Gastrocnemius medialis (tissue), 4 donors: ENCODE data around the gene GRID2. TPM values are rescaled to one million over a fixed set of nuclear protein-coding genes. Genes with fewer than 3 reads are reported as not detected.

ENCODE experiments used
- ATAC-seq, 2 donors: fragments of 150-250 bp; one replicate each; pipeline ENCODE4 v1.9.1; 2016
- DNase-seq, 2 donors: peaks; one replicate each; pipeline ENCODE4 v3.0.0-alpha.2; 2019
- H3K27ac ChIP-seq, 4 donors: fragments of 200-600 bp; sonication (generic); 1 replicate in 1 of 4; 2 replicates in 3 of 4; pipeline ENCODE4 v1.5.1; 2016 to 2018; ENCODE audit warnings: mild to moderate bottlenecking in 2 of 4, moderate library complexity in 1 of 4
- H3K27me3 ChIP-seq, 3 donors: fragments of 200-600 bp; sonication (generic) in 2 of 3; 1 replicate in 1 of 3; 2 replicates in 2 of 3; pipeline versions ENCODE4 v1.5.1 to v1.6.0; 2016 to 2019; ENCODE audit warnings: mild to moderate bottlenecking in 1 of 3, moderate library complexity in 1 of 3
- H3K36me3 ChIP-seq, 2 donors: fragments of 200-600 bp; sonication (generic) in 1 of 2; one replicate each; pipeline ENCODE4 v1.5.1; 2017 to 2018
- H3K4me1 ChIP-seq, 2 donors: fragments of 200-600 bp; sonication (generic) in 1 of 2; one replicate each; pipeline ENCODE4 v1.5.1; 2016 to 2017; ENCODE audit warnings: mild to moderate bottlenecking in 2 of 2
- H3K4me3 ChIP-seq, 4 donors: fragments of 200-600 bp; sonication (generic) in 3 of 4; 1 replicate in 1 of 4; 2 replicates in 3 of 4; pipeline ENCODE4 v1.5.1; 2016 to 2019; ENCODE audit warnings: mild to moderate bottlenecking in 2 of 4
- H3K9me3 ChIP-seq, 3 donors: fragments of 200-600 bp; sonication (generic) in 2 of 3; 1 replicate in 1 of 3; 2 replicates in 2 of 3; pipeline ENCODE4 v1.5.1; 2016 to 2019
- CTCF ChIP-seq, 5 experiments: fragments of 450-650 bp in 3 of 5; fragments of 200-600 bp in 2 of 5; sonication (generic) in 2 of 5; IDR thresholded peaks in 4 of 5; conservative IDR thresholded peaks in 1 of 5; 1 replicate in 4 of 5; 2 replicates in 1 of 5; pipeline ENCODE4 v1.5.1; 2016 to 2019; ENCODE audit warnings: antibody characterized with exemption in 5 of 5, mild to moderate bottlenecking in 3 of 5, moderate library complexity in 3 of 5
- POLR2A ChIP-seq, 2 donors: fragments of 450-650 bp; IDR thresholded peaks; one replicate each; pipeline ENCODE4 v1.6.1; 2017; ENCODE audit warnings: antibody characterized with exemption in 2 of 2, mild to moderate bottlenecking in 2 of 2, moderate library complexity in 2 of 2
- in situ Hi-C, 4 donors: fragments of 200-750 bp; cut with MboI; loops; one replicate each; pipeline versions ENCODE4 v1.15.0 to v1.8.0; 2017; ENCODE audit warnings: low sequenced_read_pairs in 4 of 4
- intact Hi-C: fragments of 100-400 bp; cut with DNase I; formaldehyde crosslinking; loops from one replicate; pipeline ENCODE4 v1.15.1; 2023; ENCODE audit warnings: low total_unique reads
- total RNA-seq, 4 donors: library from RNA; depleted of rRNA; stranded (reverse); fragments of >200 nt; gene quantifications; one replicate each; pipeline versions ENCODE4 v1.1.0 to v1.2.3, GENCODE V29; 2016

Gene GRID2
- total RNA-seq, 4 donors from 2014 or later = not detected

- TF ChIP-seq POLR2A (IDR thresholded peaks at IDR 0.05) (no peak), CTCF (IDR thresholded peaks at IDR 0.05 in 4 of 5, conservative IDR thresholded peaks at IDR 0.05 in 1 of 5) (no peak)
- DNase-seq (no peak), ATAC-seq (no peak)
- no peaks in the 10 kb centered on the region for H3K4me1 ChIP-seq
- no peaks in the 10 kb centered on the region for H3K9me3 ChIP-seq
- no peaks in the 10 kb centered on the region for H3K36me3 ChIP-seq
- H3K27me3 ChIP-seq = no peaks in the 10 kb centered on the region
- intact Hi-C loops (no loop called here), in situ Hi-C loops (loop anchor here in 1 of 4 donors (10.0 kb wide), 1 partner anchor 354 kb away; no protein-coding TSS in a partner anchor)
- no peak overlapping the region for H3K4me3 ChIP-seq
- H3K27ac ChIP-seq = no peak overlapping the region
These were observed 1477.4 kb downstream of the GRID2 start for GRCh38 chr4:93781198-93781597.

- DNase-seq (no peak), ATAC-seq (no peak)
- Histone ChIP-seq H3K27ac (no peak overlapping the region), H3K9me3 (no peaks in the 10 kb centered on the region), H3K4me1 (no peaks in the 10 kb centered on the region), H3K36me3 (no peaks in the 10 kb centered on the region), H3K4me3 (no peak overlapping the region), H3K27me3 (no peaks in the 10 kb centered on the region)
- TF ChIP-seq POLR2A (IDR thresholded peaks at IDR 0.05) (no peak), CTCF (IDR thresholded peaks at IDR 0.05 in 4 of 5, conservative IDR thresholded peaks at IDR 0.05 in 1 of 5) (no peak)
- in situ Hi-C loops (loop anchor here in 1 of 4 donors (10.0 kb wide), 1 partner anchor 349 kb away; no protein-coding TSS in a partner anchor), intact Hi-C loops (no loop called here)
These were observed 1482.4 kb downstream of the GRID2 start for GRCh38 chr4:93786149-93786548.

- no peaks in the 10 kb centered on the region for H3K36me3 ChIP-seq
These were observed 1484.9 kb downstream of the GRID2 start for GRCh38 chr4:93788712-93789111.

GRCh38 chr4:93791570-93792195 lies 1487.9 kb downstream of the GRID2 start:
- in situ Hi-C loops (no loop called here), intact Hi-C loops (no loop called here)
- Histone ChIP-seq H3K4me1 (no peaks in the 10 kb centered on the region), H3K4me3 (no peak overlapping the region), H3K9me3 (no peaks in the 10 kb centered on the region), H3K36me3 (no peaks in the 10 kb centered on the region), H3K27ac (no peak overlapping the region), H3K27me3 (no peaks in the 10 kb centered on the region)
- no peak for DNase-seq
- peak in 1 of 2 donors; percentile 36 for ATAC-seq
- peak in 4 of 5 experiments; percentile 36 to 61 (median 54) for TF ChIP-seq CTCF (IDR thresholded peaks at IDR 0.05 in 4 of 5, conservative IDR thresholded peaks at IDR 0.05 in 1 of 5)
- no peak for TF ChIP-seq POLR2A (IDR thresholded peaks at IDR 0.05)

More at GRCh38 chr4:93788712-93789111, 1484.9 kb downstream of the GRID2 start:
- intact Hi-C loops = no loop called here
- Histone ChIP-seq H3K27ac (no peak overlapping the region), H3K4me1 (no peaks in the 10 kb centered on the region), H3K27me3 (no peaks in the 10 kb centered on the region), H3K4me3 (no peak overlapping the region), H3K9me3 (no peaks in the 10 kb centered on the region)
- DNase-seq = no peak
- in situ Hi-C loops = loop anchor here in 1 of 4 donors (10.0 kb wide), 1 partner anchor 346 kb away; no protein-coding TSS in a partner anchor
- no peak for TF ChIP-seq CTCF (IDR thresholded peaks at IDR 0.05 in 4 of 5, conservative IDR thresholded peaks at IDR 0.05 in 1 of 5)
- TF ChIP-seq POLR2A (IDR thresholded peaks at IDR 0.05) = no peak
- ATAC-seq = no peak
